Stimulated activated CD4-positive, alpha-beta T cell treated with anti-CD3 and anti-CD28 coated beads, Interleukin-4, amount 100 ng/mL, for 1 hour (primary cell): ENCODE measurements around the gene ARHGEF39.
"Not testable (repeated sequence)": the region's sequence is repeated elsewhere in the genome, so short reads cannot be mapped to it uniquely, and the experiment has no call there.

Experiments used
- DNase-seq: peaks from one replicate; pipeline ENCODE4 v3.0.0-alpha.2; 2020

Gene ARHGEF39

DNA sequence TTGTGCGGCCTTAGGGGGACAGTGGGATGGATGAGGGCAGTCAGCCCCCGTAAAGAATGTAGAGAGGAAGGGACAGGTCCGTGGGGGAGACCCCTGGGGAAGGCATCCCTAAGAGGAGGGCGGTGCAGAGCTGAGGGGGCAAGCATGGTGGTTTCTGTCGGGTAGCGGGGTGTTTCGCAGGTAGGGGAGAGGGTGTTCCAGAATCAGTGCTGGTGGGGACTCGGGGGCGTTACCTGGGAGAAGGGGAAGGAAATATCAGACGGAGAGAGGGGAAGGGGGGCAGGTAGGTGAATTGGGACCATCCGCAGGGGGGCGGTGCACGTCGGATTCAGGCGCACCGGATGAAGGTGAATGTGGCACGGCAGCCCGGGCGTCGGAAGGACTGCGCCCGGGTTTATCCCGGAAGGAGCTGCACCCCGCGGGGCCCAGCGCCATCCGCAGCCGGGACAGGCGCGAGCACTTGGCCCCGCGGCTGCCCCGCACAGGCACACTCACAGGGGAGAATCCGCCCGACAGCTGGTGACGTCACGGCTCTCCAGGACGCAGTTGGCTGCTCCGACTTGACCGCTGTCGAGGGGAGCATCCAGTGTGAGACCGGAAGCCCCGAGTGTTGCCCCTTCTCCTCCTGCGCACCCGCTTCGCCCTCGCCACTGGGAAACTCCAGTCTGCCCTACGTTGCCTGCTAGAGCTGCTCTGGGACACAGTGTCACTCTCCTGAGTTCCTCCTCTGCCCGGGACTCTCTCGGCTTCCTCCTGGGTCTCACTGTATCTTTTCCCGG, 48.1 kb downstream of the ARHGEF39 start:
- DNase-seq, result peak; percentile 54

DNA sequence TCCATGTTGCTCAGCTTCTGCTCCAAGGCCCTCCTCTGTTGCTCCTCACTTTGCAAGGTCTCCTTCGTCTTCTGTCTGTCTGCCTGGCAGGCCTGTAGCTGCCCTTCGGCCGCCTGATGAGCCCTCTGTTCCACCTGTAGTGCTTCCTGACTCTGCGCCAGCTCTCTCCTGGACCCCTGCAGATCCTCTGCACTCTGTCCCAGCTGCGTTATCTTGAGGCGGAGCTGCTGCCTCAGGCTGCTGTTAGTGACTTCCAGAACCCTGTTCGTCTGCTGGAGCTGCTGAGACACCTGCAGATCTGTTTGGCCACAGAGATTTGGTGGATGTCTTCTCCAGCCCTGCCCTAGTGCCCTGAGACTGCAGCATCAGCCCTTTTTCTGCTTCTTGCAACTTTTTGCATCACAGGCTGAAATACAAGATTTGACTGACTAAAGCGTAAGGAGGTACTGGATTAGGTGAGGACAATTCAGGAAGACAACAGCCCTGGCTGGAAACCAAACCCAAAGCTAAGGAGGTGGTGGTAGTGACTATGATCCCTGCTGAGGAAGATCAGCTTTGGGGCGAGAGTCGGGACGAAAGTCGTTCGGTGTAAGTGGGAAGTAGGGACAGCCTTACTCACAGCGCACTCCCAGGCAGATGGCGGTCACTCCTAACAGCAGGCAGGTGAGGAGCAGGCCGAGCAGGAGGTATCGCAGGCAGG, 48.9 kb downstream of the ARHGEF39 start:
- DNase-seq, result no peak

DNA sequence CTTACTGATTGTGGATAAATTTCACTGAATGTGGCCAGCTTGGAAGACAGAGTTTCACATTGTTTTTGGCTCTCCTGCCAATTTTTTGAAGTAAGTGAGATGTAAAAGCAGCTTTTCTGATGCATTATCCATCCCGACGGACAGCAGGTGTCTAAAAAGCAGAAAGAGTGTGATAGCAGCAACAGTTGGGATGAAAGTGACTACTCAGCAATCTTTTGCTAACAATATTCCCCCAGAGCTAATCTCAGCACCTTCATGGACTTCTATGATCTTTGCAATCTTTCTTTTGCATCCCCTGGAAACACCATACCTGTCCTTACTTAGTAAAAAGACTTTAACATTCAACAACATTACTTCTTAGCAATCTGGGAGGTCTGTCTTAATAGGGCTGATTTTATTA, 52.2 kb downstream of the ARHGEF39 start:
- no peak for DNase-seq

DNA sequence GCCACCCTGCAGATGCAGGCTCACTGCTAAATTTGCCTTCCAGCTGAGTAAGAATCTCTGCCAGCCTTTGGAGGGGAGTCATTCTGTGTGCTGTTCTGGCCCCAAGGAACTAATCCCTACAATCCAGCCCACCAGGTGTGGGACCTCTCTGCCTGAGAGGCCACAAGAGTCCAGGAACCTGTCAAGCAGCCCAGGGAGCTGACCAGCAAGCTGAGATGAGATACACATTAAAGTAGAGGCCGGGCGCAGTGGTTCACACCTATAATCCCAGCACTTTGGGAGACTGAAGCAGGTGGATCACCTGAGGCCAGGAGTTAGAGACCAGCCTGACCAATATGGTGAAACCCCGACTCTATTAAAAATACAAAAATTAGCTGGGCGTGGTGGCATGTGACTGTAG, 52.9 kb downstream of the ARHGEF39 start:
- not testable (repeated sequence) for DNase-seq

DNA sequence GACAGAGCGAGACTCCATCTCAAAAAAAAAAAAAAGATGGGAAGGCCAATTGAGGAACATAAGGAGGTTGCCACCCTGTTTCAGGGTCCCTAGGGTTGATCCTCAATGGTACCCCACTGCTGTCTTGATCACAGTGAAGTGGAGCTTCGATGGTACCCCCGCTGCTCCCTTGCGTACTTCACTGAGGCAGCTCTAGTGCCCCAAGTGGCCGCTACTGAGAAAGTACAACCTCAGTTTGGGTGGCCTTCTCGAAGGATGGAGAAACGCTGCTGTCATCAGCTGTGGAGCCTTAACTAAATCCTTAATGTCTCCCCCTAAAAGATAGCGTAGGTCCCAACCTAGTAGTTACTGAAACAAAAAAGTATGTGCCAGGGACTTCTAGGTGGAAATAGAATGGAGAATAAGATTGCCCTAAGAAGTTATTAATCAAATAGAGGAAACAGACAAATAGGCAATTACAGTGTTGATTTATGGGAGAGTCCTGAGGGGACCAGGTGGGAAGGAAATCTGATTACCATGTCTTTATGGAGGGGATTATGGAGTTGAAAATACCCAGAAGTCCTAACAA, 53.7 kb downstream of the ARHGEF39 start:
- peak; percentile 60 for DNase-seq

DNA sequence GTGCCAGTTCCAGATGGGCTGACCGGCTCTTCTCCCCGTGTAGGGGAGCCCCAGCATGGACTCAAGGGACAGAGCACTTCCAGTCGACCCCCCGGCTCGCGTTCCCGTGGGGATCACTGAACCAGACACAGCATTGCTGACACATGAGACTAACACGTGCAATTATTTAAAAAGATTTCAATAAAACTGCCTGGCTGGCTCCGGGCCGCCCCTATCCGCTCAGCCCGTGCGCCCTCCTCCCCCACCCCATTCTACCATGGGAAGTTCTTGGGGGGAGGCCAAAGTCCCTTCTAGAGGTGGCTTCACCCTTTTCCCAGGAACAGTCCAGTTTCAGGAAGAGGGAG, 55.2 kb downstream of the ARHGEF39 start:
- DNase-seq, result no peak
